Testis (tissue), 2 donors: ENCODE data around the gene PRKACA.
"Not testable (repeated sequence)": the region's sequence is repeated elsewhere in the genome, so short reads cannot be mapped to it uniquely, and the experiment has no call there.

Experiments used
- CTCF ChIP-seq, 3 experiments: fragments of 450-650 bp in 2 of 3; fragments of 200-600 bp in 1 of 3; sonication (generic) in 1 of 3; IDR thresholded peaks; one replicate each; pipeline ENCODE4 v1.5.1; 2016 to 2019; ENCODE audit warnings: antibody characterized with exemption in 3 of 3, mild to moderate bottlenecking in 2 of 3, moderate library complexity in 1 of 3
- POLR2A ChIP-seq: fragments of 450-650 bp; IDR thresholded peaks from one replicate; pipeline ENCODE4 v1.6.1; 2017; ENCODE audit warnings: antibody characterized with exemption, mild to moderate bottlenecking, moderate library complexity

GRCh38 chr19:14042659-14043608 lies 74.6 kb downstream of the PRKACA start:
- TF ChIP-seq POLR2A = not testable (repeated sequence)
- peak; percentile 41 to 56 (median 55) for TF ChIP-seq CTCF (IDR thresholded peaks at IDR 0.05)
